GM23338 (cell line): ENCODE measurements around the gene SNX3. TPM values are rescaled to one million over a fixed set of nuclear protein-coding genes. Genes with fewer than 3 reads are reported as not detected.

Experiments
- ATAC-seq: fragments of 200-7000 bp; cut with Tn5 transposase; 3 replicates; pipeline ENCODE4 v1.9.1; 2020
- DNase-seq: peaks from one replicate; pipeline ENCODE4 v3.0.0-alpha.2; 2015; ENCODE audit warnings: low spot score
- H2AFZ ChIP-seq: fragments of 200-600 bp; sonication (generic); 2 replicates; pipeline ENCODE4 v1.8.0; 2016; ENCODE audit warnings: antibody characterized with exemption, mild to moderate bottlenecking, moderate library complexity
- H3F3A ChIP-seq: fragments of 200-600 bp; sonication (generic); replicated peaks from 2 replicates; pipeline ENCODE4 v1.8.0; 2017; ENCODE audit warnings: antibody characterized with exemption, mixed run types, low read depth
- H3K27ac ChIP-seq: fragments of 200-600 bp; sonication (generic); 2 replicates; pipeline ENCODE4 v1.6.1; 2016; ENCODE audit warnings: low read depth
- H3K27me3 ChIP-seq: fragments of 200-600 bp; sonication (generic); 2 replicates; pipeline ENCODE4 v1.8.0; 2016; ENCODE audit warnings: mild to moderate bottlenecking, mixed run types, moderate library complexity; ENCODE audit not compliant: insufficient read depth
- H3K36me3 ChIP-seq: fragments of 200-600 bp; sonication (generic); 2 replicates; pipeline ENCODE4 v1.8.0; 2016; ENCODE audit warnings: mild to moderate bottlenecking; ENCODE audit not compliant: insufficient read depth
- H3K4me1 ChIP-seq: fragments of 200-600 bp; sonication (generic); 2 replicates; pipeline ENCODE4 v1.8.0; 2016; ENCODE audit warnings: mild to moderate bottlenecking, moderate library complexity; ENCODE audit not compliant: insufficient read depth
- H3K4me2 ChIP-seq: fragments of 200-600 bp; sonication (generic); 2 replicates; pipeline ENCODE4 v1.7.1; 2017; ENCODE audit warnings: mixed run types
- H3K4me3 ChIP-seq: fragments of 200-600 bp; sonication (generic); 2 replicates; pipeline ENCODE4 v1.6.1; 2016; ENCODE audit warnings: mixed run types
- H3K79me2 ChIP-seq: fragments of 200-600 bp; sonication (generic); replicated peaks from 2 replicates; pipeline ENCODE4 v1.8.0; 2017; ENCODE audit warnings: mild to moderate bottlenecking; ENCODE audit not compliant: insufficient read depth
- H3K9me2 ChIP-seq: fragments of 200-600 bp; sonication (generic); 2 replicates; pipeline ENCODE4 v1.8.0; 2017; ENCODE audit not compliant: insufficient read depth
- H4K20me1 ChIP-seq: fragments of 200-600 bp; sonication (generic); replicated peaks from 2 replicates; pipeline ENCODE4 v1.8.0; 2017; ENCODE audit warnings: mild to moderate bottlenecking; ENCODE audit not compliant: insufficient read depth
- H3K27ac Mint-ChIP-seq: 2 replicates; pipeline ENCODE4 v1.8.0; 2020; ENCODE audit warnings: inconsistent platforms, mild to moderate bottlenecking, moderate library complexity, mixed read lengths
- H3K27me3 Mint-ChIP-seq: 3 replicates; pipeline ENCODE4 v1.8.0; 2022; ENCODE audit warnings: low read depth, mild to moderate bottlenecking, moderate library complexity, mixed read lengths, inconsistent platforms; ENCODE audit not compliant: insufficient read depth, poor library complexity
- H3K36me3 Mint-ChIP-seq: 3 replicates; pipeline ENCODE4 v1.8.0; 2021; ENCODE audit warnings: low read depth, mild to moderate bottlenecking, inconsistent platforms, moderate library complexity, mixed read lengths
- H3K4me1 Mint-ChIP-seq: 3 replicates; pipeline ENCODE4 v1.8.0; 2020; ENCODE audit warnings: mild to moderate bottlenecking, inconsistent platforms, mixed read lengths
- H3K4me3 Mint-ChIP-seq: 3 replicates; pipeline ENCODE4 v1.8.0; 2021; ENCODE audit warnings: moderate library complexity, mild to moderate bottlenecking, inconsistent platforms, mixed read lengths
- H3K9me3 Mint-ChIP-seq: 3 replicates; pipeline ENCODE4 v1.8.0; 2020; ENCODE audit warnings: moderate library complexity, mild to moderate bottlenecking, inconsistent platforms, mixed read lengths
- EZH2 ChIP-seq: fragments of 200-600 bp; sonication (generic); IDR thresholded peaks from one replicate; pipeline ENCODE4 v1.8.0; 2017; ENCODE audit warnings: antibody characterized with exemption, mild to moderate bottlenecking, low read depth; ENCODE audit not compliant: unreplicated experiment
- ZNF114 ChIP-seq: fragments of 250-450 bp; sonication (Bioruptor Pico); IDR thresholded peaks from 2 replicates; pipeline ENCODE4 v1.5.0; 2020; ENCODE audit warnings: mild to moderate bottlenecking, moderate library complexity
- ZNF462 ChIP-seq: fragments of 250-450 bp; sonication (Bioruptor Pico); IDR thresholded peaks from 2 replicates; pipeline ENCODE4 v1.5.0; 2020; ENCODE audit warnings: mild to moderate bottlenecking, moderate library complexity
- polyA plus RNA-seq: library from polyadenylated mRNA; unstranded; fragments of >200 nt; fragmentation: Nextera tagmentation; extraction: Ambion mirVana; gene quantifications from 2 replicates; pipeline ENCODE4 v1.2.1, GENCODE V29; 2016
- small RNA-seq: library from RNA; depleted of rRNA; stranded (forward); fragments of <200 nt; gene quantifications from one replicate; pipeline ENCODE3, GENCODE V24; 2014; ENCODE audit warnings: low replicate concordance
- total RNA-seq: library from RNA; depleted of rRNA; stranded (reverse); fragments of >200 nt; shearing (Covaris generic); gene quantifications from 2 replicates; pipeline ENCODE4 v1.2.3, GENCODE V29; 2014; rRNA removed

Gene SNX3
- total and polyA plus RNA-seq, 2 experiments from 2014 or later = 87.2 to 123 TPM

DNA sequence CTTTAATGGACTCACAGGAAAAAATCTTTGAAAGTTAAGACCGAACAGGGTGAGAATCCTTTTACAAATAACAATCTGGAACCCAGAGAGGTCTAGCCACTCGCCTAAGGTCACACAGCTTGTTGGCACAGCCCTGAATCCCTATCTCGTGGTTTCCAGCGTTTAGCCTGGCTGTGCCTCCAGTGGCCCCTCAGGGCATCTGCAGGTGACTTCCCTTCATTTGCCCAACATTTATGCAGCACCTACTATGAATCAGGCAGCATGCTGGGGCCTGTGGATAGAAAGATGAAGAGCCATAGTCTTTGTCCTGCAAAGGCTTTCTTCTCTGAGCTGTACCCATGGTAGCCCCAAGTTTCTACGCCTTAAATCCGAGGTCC lies 97.6 kb downstream of the SNX3 start (continued):
- no peak for TF ChIP-seq ZNF462

- peaks cover 24% of the 10 kb centered on the region for H4K20me1 ChIP-seq
- ATAC-seq = no peak
Observed at GRCh38 chr6:108161724-108162282, 99.0 kb downstream of the SNX3 start.

More at GRCh38 chr6:108161724-108162282, 99.0 kb downstream of the SNX3 start:
- Mint-ChIP-seq H3K36me3 (no peaks in the 10 kb centered on the region), H3K4me3 (no peak overlapping the region), H3K4me1 (peaks cover 43% of the 10 kb centered on the region), H3K27ac (no peak overlapping the region), H3K9me3 (peaks cover 7% of the 10 kb centered on the region; the same call in 2 of the 3 replicates), H3K27me3 (peaks cover 99% of the 10 kb centered on the region)
- no peak for DNase-seq
- Histone ChIP-seq H3K4me3 (no peak overlapping the region), H3F3A (peaks cover 68% of the 10 kb centered on the region), H3K79me2 (no peaks in the 10 kb centered on the region), H3K4me1 (peaks cover 62% of the 10 kb centered on the region), H3K4me2 (no peak overlapping the region), H3K27ac (no peak overlapping the region), H3K27me3 (peaks cover 100% of the 10 kb centered on the region), H3K9me2 (no peaks in the 10 kb centered on the region), H3K36me3 (no peaks in the 10 kb centered on the region; the same call in 1 of the 2 replicates), H2AFZ (no peak overlapping the region)
- TF ChIP-seq ZNF114 = no peak
- peak; percentile 68 for TF ChIP-seq EZH2

Small RNAs within 50 kb of the gene (small RNA-seq; reads per million reads assigned to genes)
- gene RNA5SP212 (not detected), gene RNU6-1144P (not detected), gene Z98742.2 (not detected)

Other genes with a start within 250 kb of the SNX3 start
- 28.1 and 47.7 TPM in 2 replicates for gene OSTM1, start 186.3 kb downstream of the SNX3 start, total RNA-seq
- 17.4 TPM in 2 replicates for gene OSTM1, start 186.3 kb downstream of the SNX3 start, polyA plus RNA-seq
- gene NR2E1, start 95.0 kb downstream of the SNX3 start, total RNA-seq = not detected in 2 replicates
- not detected in 2 replicates for gene NR2E1, start 95.0 kb downstream of the SNX3 start, polyA plus RNA-seq
- 4.1 and 4.3 TPM in 2 replicates for gene AFG1L, start 34.0 kb upstream of the SNX3 start, total RNA-seq
- gene AFG1L, start 34.0 kb upstream of the SNX3 start, polyA plus RNA-seq = 5.4 and 8.7 TPM in 2 replicates